Measurements from ENCODE around the gene CXCR6. TPM values are rescaled to one million over a fixed set of nuclear protein-coding genes. Genes with fewer than 3 reads are reported as not detected.

The CXCR6 gene
- polyA plus RNA-seq, 1 experiment = not detected

DNA sequence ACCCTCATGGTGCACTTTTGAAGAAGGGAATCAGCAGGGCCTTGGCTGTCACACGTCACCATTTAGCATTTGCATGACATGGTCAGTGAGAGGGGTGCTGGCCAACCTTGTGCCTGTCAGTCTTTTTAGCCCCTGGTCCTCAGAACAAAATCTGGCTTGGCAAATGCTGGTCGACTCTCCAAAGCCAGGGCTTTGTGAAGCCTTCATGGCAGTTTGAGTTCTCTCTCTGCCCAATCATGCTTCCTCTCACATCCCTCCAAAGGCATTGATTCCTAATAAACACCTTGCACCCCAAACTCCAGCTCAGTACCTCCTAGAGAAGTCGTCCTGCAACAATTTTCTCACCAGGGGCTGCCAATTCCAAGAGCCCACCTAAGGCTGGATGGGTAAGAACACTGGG lies 37.5 kb upstream of the CXCR6 start:
- ChIA-PET POLR2A (no interaction called here), CTCF (interaction anchor here (0.6 to 6.2 kb wide), 3 partner anchors 75 to 591 kb away, joined by 3 to 43 read pairs (median 3); no protein-coding TSS in a partner anchor)
- H3K27me3 ChIP-seq (ENCODE audit: control insufficient read depth, insufficient read depth, low read length) = peaks cover 3% of the 10 kb centered on the region; the same call in 1 of the 2 replicates
- TF ChIP-seq, protein P1, sequence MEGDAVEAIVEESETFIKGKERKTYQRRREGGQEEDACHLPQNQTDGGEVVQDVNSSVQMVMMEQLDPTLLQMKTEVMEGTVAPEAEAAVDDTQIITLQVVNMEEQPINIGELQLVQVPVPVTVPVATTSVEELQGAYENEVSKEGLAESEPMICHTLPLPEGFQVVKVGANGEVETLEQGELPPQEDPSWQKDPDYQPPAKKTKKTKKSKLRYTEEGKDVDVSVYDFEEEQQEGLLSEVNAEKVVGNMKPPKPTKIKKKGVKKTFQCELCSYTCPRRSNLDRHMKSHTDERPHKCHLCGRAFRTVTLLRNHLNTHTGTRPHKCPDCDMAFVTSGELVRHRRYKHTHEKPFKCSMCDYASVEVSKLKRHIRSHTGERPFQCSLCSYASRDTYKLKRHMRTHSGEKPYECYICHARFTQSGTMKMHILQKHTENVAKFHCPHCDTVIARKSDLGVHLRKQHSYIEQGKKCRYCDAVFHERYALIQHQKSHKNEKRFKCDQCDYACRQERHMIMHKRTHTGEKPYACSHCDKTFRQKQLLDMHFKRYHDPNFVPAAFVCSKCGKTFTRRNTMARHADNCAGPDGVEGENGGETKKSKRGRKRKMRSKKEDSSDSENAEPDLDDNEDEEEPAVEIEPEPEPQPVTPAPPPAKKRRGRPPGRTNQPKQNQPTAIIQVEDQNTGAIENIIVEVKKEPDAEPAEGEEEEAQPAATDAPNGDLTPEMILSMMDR (IDR thresholded peaks at IDR 0.05; ENCODE audit: insufficient read depth, low read depth, low read length) = no peak
- H3K36me3 ChIP-seq (ENCODE audit: control insufficient read depth, insufficient read depth, low read length) = no peaks in the 10 kb centered on the region
- no peak for DNase-seq (ENCODE audit: low read depth)
- no peak overlapping the region for H3K4me3 ChIP-seq (ENCODE audit: low read depth, low read length)

GRCh38 chr3:45906681-45907407 lies 36.4 kb upstream of the CXCR6 start:
- CTCF ChIA-PET = interaction anchor here (0.6 to 6.2 kb wide), 12 partner anchors 9 to 327 kb away, joined by 3 to 43 read pairs (median 4); no protein-coding TSS in a partner anchor
- TF ChIP-seq, protein P1 (IDR thresholded peaks at IDR 0.05; ENCODE audit: insufficient read depth, low read depth, low read length) = peak; percentile 74
- no peak overlapping the region for H3K4me3 ChIP-seq (ENCODE audit: low read depth, low read length)
- no peak for DNase-seq (ENCODE audit: low read depth)
- H3K27me3 ChIP-seq (ENCODE audit: control insufficient read depth, insufficient read depth, low read length) = peaks cover 3% of the 10 kb centered on the region; the same call in 1 of the 2 replicates
- POLR2A ChIA-PET = no interaction called here
- no peaks in the 10 kb centered on the region for H3K36me3 ChIP-seq (ENCODE audit: control insufficient read depth, insufficient read depth, low read length)

DNA sequence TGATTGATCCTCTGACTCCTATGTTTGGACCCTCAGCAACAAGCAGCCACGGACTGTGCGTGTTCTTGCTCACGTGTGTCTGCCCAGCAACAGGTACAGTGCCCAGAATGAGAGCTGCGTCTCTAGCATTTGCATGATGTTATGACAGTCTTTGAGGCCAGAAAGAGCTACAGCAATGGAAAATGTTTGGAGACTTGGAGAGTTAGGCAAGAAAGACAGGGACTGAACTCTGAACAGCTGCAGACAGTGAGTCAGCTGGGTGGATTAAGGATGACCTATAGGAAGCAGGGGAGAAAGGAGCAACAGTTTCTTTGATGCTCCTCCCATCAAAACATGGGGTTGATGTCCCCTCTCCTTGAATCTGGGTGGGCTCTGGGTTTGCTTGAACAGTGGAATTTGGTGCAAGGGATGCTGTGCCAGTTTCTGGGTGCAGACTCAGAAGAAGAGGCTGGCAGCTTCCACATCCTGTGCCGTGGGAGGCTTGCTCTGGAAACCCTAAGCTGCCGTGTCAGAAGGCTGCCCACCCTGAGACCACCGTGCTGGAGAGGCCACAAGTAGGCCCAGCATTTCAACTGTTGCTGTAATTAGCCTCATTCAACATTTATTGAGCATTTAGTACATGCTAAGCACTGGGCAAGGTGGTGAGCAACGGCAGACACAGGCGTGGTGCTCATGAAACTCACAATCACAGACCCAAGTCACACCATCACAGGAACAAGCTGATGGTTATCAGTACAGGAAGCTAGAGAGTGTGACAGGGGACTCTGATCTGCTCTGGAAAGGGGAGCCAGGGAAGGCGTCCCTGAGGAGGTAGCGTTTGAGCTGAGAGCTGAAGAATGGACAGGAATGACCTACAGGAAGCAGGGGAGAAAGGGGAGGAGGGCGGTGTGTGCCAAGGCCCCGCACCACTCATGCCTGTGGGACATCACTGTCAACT lies 35.2 kb upstream of the CXCR6 start:
- Histone ChIP-seq H3K4me3 (ENCODE audit: low read depth, low read length) (no peak overlapping the region), H3K36me3 (ENCODE audit: control insufficient read depth, insufficient read depth, low read length) (no peaks in the 10 kb centered on the region), H3K27me3 (ENCODE audit: control insufficient read depth, insufficient read depth, low read length) (peaks cover 3% of the 10 kb centered on the region; the same call in 1 of the 2 replicates)
- TF ChIP-seq, protein P1 (IDR thresholded peaks at IDR 0.05; ENCODE audit: insufficient read depth, low read depth, low read length) = no peak
- no peak for DNase-seq (ENCODE audit: low read depth)
- POLR2A ChIA-PET = no interaction called here
- CTCF ChIA-PET = interaction anchor here (0.6 to 6.2 kb wide), 14 partner anchors 8 to 326 kb away, joined by 3 to 43 read pairs (median 4); no protein-coding TSS in a partner anchor

- no peak overlapping the region for H3K4me3 ChIP-seq (ENCODE audit: low read depth, low read length)
- DNase-seq (ENCODE audit: low read depth) = no peak
- TF ChIP-seq, protein P1 (IDR thresholded peaks at IDR 0.05; ENCODE audit: insufficient read depth, low read depth, low read length) = no peak
- ChIA-PET POLR2A (no interaction called here), CTCF (interaction anchor here (1.4 to 6.2 kb wide), 4 partner anchors 12 to 249 kb away, joined by 4 to 43 read pairs (median 6); no protein-coding TSS in a partner anchor)
- H3K27me3 ChIP-seq (ENCODE audit: control insufficient read depth, insufficient read depth, low read length) = peaks cover 3% of the 10 kb centered on the region; the same call in 1 of the 2 replicates
- no peaks in the 10 kb centered on the region for H3K36me3 ChIP-seq (ENCODE audit: control insufficient read depth, insufficient read depth, low read length)
Observed at GRCh38 chr3:45908761-45909160, 34.5 kb upstream of the CXCR6 start.
